Epithelial cell of esophagus (primary cell): Measurements from ENCODE around the gene RALGPS1.
A peak's percentile ranks its signal among the peaks of the same experiment; 100 is the strongest.

Source experiments
- DNase-seq: peaks from one replicate; pipeline ENCODE4 v3.0.0; 2010; ENCODE audit warnings: low read depth
- H3K4me3 ChIP-seq: 2 replicates; pipeline ENCODE4 v1.5.1; 2011; ENCODE audit warnings: mild to moderate bottlenecking, low read length, control low read depth
- TF ChIP-seq, protein P1 (sequence below): IDR thresholded peaks from 2 replicates; pipeline ENCODE4 v1.5.1; 2011; ENCODE audit warnings: low read depth, mild to moderate bottlenecking, low read length, control low read depth, inconsistent platforms; ENCODE audit not compliant: insufficient read depth; ENCODE audit errors: missing control alignments

Gene RALGPS1, protein sequence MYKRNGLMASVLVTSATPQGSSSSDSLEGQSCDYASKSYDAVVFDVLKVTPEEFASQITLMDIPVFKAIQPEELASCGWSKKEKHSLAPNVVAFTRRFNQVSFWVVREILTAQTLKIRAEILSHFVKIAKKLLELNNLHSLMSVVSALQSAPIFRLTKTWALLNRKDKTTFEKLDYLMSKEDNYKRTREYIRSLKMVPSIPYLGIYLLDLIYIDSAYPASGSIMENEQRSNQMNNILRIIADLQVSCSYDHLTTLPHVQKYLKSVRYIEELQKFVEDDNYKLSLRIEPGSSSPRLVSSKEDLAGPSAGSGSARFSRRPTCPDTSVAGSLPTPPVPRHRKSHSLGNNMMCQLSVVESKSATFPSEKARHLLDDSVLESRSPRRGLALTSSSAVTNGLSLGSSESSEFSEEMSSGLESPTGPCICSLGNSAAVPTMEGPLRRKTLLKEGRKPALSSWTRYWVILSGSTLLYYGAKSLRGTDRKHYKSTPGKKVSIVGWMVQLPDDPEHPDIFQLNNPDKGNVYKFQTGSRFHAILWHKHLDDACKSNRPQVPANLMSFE

DNA sequence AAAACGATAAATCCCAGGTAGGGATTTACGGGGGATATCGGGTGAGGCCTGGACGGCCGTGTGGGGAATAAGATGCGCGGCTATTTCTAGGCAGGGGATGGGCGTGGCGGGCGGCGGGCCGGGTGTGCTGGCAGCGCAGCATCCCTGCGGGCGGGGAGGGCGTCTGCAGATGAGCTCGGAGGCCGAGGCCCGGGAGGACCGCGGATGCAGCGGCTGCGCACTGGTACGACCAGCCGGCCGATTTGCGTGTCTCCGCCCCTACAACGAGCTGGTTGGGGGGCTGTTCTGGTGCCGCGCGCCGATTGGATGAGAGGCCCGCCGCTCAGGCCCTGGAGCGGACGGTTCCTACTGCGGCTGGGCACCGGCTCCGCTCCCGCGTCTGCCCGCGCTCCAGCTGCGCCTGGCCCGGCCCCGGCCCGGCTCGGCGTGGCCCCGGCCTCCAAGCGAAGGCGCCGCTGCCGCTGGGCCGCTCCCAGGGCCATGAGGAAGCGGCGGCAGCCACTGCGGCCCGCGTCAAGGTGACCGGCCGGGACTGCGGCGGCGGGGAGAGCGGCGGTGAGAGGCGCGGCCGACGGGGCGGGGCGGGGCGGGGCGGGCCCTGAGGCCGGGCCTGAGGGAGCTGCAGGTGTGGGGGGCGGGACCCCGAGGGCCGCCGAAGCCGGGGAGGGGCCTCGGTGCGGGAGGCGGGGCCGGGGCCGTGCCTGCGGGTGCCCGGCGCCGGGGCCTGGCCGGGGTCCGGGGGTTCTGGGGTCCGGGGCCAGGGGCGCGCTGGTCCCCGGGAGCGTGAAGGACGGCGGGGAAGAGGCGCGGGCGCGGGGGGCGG, at the start of gene RALGPS1:
RALGPS1 (plus strand) TSS at position 325 of the 823 bp plus-strand sequence. CDS start 47,508 bp downstream, outside the sequence.
- TF ChIP-seq, protein P1, sequence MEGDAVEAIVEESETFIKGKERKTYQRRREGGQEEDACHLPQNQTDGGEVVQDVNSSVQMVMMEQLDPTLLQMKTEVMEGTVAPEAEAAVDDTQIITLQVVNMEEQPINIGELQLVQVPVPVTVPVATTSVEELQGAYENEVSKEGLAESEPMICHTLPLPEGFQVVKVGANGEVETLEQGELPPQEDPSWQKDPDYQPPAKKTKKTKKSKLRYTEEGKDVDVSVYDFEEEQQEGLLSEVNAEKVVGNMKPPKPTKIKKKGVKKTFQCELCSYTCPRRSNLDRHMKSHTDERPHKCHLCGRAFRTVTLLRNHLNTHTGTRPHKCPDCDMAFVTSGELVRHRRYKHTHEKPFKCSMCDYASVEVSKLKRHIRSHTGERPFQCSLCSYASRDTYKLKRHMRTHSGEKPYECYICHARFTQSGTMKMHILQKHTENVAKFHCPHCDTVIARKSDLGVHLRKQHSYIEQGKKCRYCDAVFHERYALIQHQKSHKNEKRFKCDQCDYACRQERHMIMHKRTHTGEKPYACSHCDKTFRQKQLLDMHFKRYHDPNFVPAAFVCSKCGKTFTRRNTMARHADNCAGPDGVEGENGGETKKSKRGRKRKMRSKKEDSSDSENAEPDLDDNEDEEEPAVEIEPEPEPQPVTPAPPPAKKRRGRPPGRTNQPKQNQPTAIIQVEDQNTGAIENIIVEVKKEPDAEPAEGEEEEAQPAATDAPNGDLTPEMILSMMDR = no peak
- DNase-seq = peak; percentile 97
- H3K4me3 ChIP-seq = peak within 1 kb of the TSS; percentile 38

DNA sequence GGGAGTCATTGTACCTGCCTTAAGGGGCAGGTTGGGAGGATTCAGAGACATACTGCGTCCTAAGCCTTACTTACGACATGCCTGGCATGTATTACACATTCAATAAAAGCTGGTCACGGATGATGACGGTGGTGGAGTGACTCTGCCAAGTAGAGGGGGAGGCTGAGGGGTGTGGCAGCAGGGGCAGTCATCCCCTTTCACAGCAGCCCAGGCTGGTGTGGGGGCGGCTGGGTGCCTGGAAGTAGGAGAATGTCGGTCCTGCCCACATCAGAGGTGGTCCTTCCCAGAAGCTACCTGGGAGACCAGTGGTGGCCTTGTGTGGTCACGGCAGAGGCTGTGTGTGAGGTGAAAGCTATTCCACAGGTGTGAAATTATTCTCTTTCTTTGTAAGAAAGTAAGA, 45.2 kb upstream of the RALGPS1 start:
- peak; percentile 46 for DNase-seq
- H3K4me3 ChIP-seq = no peak overlapping the region
- TF ChIP-seq, protein P1 = no peak

DNA sequence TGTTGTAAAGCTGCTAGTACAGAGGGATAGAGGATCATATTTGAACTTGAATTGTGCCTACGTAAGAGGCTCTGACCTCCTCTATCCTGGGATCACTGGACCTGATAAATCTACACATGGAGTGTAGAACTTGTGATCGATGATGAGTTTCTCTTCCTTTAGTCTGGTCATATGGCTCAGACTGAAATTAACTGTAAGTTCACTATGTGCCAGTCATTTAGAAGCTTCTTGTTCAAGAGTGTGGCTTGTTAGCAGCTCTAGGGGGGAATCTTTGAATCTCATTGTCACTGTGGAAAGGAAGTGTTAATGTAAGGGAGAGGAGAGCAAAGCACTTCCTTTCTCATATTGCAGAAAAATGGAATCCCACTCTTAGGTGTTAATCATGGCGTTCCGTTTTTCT, 42.1 kb upstream of the RALGPS1 start:
- DNase-seq = no peak
- TF ChIP-seq, protein P1 = no peak
- no peak overlapping the region for H3K4me3 ChIP-seq

DNA sequence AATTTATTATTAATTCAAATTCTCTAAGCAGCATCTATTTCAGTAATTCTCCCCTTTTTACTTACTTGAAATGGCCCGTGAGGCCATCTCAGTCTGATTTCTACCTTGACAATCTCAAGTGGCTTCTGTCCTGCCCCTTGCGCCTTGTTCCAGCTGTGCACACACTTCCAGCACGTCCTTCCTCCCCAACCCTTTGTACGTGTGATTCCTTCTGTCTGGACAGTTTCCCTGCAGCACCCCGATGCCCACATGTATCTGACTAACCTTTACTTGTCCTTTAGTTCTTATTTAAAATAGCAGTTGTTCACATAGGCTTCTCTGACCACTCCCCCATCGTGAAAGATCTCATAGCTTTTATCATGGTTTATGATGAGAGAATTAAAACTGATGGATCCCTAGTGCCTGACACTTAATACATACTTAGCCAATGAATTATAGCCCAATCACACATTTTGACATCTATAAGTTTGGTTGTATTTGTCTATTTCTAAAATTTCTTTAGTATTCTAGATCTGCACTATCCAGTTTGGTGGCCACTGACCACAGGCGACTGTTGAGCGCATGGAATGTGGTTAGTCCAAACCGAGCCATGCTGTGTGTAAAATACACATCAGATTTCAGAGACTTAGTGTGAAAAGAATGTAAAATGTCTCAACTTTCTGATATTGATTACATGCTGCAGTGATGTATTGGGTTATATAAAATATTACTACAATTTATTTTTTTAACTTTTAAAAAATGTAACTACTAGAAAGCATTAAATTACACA, 39.9 kb upstream of the RALGPS1 start:
- TF ChIP-seq, protein P1 = no peak
- no peak overlapping the region for H3K4me3 ChIP-seq
- DNase-seq = no peak

DNA sequence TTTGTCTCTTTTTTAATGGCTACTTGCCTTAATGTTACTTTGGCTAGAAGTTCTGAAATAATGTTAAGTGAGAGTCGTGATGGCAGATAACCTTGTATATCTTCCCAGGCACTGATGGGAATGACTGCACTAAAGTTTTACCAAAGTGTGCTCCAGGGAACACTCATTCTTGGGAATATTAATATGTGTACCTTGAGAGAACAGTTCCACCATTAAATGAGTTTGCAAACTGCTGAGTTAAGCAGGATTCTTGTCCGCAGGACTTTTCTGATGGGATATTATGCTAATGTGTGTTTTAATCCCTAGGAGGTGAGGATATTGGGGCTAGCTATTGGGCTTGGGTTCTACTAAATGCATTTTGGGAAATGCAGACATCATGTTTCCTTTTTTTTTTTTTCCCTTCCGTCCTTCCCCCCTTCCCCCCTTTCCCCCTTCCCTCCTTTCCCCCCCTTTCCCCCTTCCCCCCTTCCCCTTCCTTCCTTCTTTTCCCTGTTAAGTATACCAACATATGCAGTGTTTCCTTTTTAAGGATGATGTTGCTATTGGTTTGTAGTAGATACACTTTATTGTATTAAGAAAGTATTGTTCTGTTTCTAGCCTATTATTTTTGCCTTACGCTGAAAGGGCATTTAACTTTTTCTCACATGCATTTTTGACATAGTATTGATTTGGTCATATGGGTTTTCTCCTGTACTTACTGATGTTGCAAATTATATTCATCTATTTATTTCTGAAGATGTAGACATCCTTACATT, 38.6 kb upstream of the RALGPS1 start:
- TF ChIP-seq, protein P1 = no peak
- H3K4me3 ChIP-seq = no peak overlapping the region
- DNase-seq = no peak

DNA sequence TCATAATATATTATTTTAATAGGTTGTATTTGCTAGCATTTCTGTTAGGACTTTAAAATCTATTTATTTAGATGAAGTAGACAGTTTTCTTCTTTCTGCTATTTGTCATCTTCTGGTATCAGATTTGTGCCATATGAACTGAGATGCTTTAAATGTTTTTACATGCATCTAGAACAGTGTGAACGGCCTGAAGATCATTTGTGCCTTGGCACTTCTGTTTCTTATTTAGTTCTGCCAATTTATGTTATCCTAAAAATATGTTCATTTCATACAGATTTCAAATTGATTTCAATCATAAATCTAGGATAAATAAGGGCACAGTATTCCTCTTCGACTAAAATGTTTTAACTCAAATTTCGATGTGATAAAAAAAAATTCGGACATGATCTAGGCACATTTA, 38.1 kb upstream of the RALGPS1 start:
- TF ChIP-seq, protein P1 = no peak
- no peak overlapping the region for H3K4me3 ChIP-seq
- no peak for DNase-seq
